Ovary (tissue), 3 donors: ENCODE results near the gene ADGRG3.

Experiments
- CTCF ChIP-seq, 3 donors: fragments of 450-650 bp in 2 of 3; fragments of 200-600 bp in 1 of 3; IDR thresholded peaks; one replicate each; pipeline versions ENCODE4 v1.5.1 to v1.8.0; 2016 to 2022; ENCODE audit warnings: antibody characterized with exemption in 3 of 3, mild to moderate bottlenecking in 1 of 3
- EP300 ChIP-seq: sonication (generic); formaldehyde crosslinking; IDR thresholded peaks from one replicate; pipeline ENCODE4 v1.6.1; 2017; ENCODE audit warnings: antibody characterized with exemption
- POLR2A ChIP-seq: fragments of 450-650 bp; IDR thresholded peaks from one replicate; pipeline ENCODE4 v1.6.1; 2017; ENCODE audit warnings: antibody characterized with exemption, mild to moderate bottlenecking, moderate library complexity
- donor health status: DM: no; HTN: no; CAD: no.

GRCh38 chr16:57638381-57638780 lies 29.7 kb upstream of the ADGRG3 start:
- TF ChIP-seq CTCF (IDR thresholded peaks at IDR 0.05) (no peak), POLR2A (no peak), EP300 (no peak)
